HepG2 (cell line): Measurements from ENCODE around the gene RAP1GAP2. TPM values are rescaled to one million over a fixed set of nuclear protein-coding genes. Genes with fewer than 3 reads are reported as not detected.

Experiments
- ATAC-seq: fragments of 200-7000 bp; cut with Tn5 transposase; 3 replicates; pipeline ENCODE4 v1.9.1; 2020; ENCODE audit warnings: mild to moderate bottlenecking, moderate library complexity
- BruUV-seq: library from RNA; stranded (reverse); fragments of 400-500 nt; replicated peaks from 2 replicates; lab custom pipeline; 2021; lab: Mats Ljungman, UMichigan
- CTCF ChIA-PET: fragments of 300-600 bp; formaldehyde crosslinking; extraction: SDS; loops from one replicate; lab custom pipeline; 2021; ENCODE audit warnings: low total read pairs, inconsistent platforms, low intra/inter-chr PET ratio; lab: Yijun Ruan, JAX
- POLR2A ChIA-PET: fragments of 350-600 bp; sonication (Branson Sonifier 250); formaldehyde crosslinking; loops from one replicate; lab custom pipeline; 2020; ENCODE audit warnings: antibody characterized with exemption, inconsistent platforms; lab: Yijun Ruan, JAX
- DNase-seq: peaks from one replicate; pipeline ENCODE4 v3.0.0-alpha.2; 2015; ENCODE audit warnings: low spot score
- FAIRE-seq: peaks from 3 replicates; lab custom pipeline; 2011; peaks lifted over from hg19 to GRCh38; lab: Jason Lieb, UNC
- H2AFZ ChIP-seq: one replicate; pipeline ENCODE4 v1.6.1; 2011; ENCODE audit warnings: low read length, inconsistent platforms
- H3K27ac ChIP-seq: fragments of 300-600 bp; 3 replicates; pipeline ENCODE4 v1.8.0; 2011; ENCODE audit warnings: mixed run types, mild to moderate bottlenecking, mixed read lengths, low read length, inconsistent platforms; ENCODE audit not compliant: insufficient read depth; ENCODE audit errors: extremely low read length
- H3K27me3 ChIP-seq, 2 experiments: fragments of 200-600 bp in 1 of 2; 2 replicates in 1 of 2; 3 replicates in 1 of 2; pipeline versions ENCODE4 v1.6.0 to v1.8.0; 2011; ENCODE audit warnings: low read length in 2 of 2, mild to moderate bottlenecking in 2 of 2, moderate library complexity in 2 of 2, inconsistent platforms in 1 of 2; ENCODE audit not compliant: insufficient read depth in 2 of 2, control insufficient read depth in 1 of 2
- H3K36me3 ChIP-seq, 2 experiments: fragments of 200-600 bp in 1 of 2; replicated peaks in 1 of 2; 2 replicates in 1 of 2; 3 replicates in 1 of 2; pipeline versions ENCODE4 v1.5.1 to v1.8.0; 2011; ENCODE audit warnings: low read length in 2 of 2, inconsistent platforms in 1 of 2; ENCODE audit not compliant: insufficient read depth in 2 of 2, control insufficient read depth in 1 of 2
- H3K4me1 ChIP-seq: 2 replicates; pipeline ENCODE4 v1.5.1; 2012; ENCODE audit warnings: low read length, inconsistent platforms; ENCODE audit not compliant: insufficient read depth
- H3K4me2 ChIP-seq: 2 replicates; pipeline ENCODE4 v1.6.0; 2011; ENCODE audit warnings: low read depth, low read length, inconsistent platforms
- H3K4me3 ChIP-seq, 3 experiments: fragments of 200-600 bp in 1 of 3; sonication (generic), shearing (Covaris generic) in 1 of 3; replicated peaks in 1 of 3; 2 replicates each; pipeline ENCODE4 v1.5.1; 2011 to 2016; ENCODE audit warnings: low read length in 3 of 3, inconsistent platforms in 2 of 3, low read depth in 2 of 3, mild to moderate bottlenecking in 2 of 3, control low read depth in 1 of 3, mixed read lengths in 1 of 3; ENCODE audit not compliant: insufficient read depth in 1 of 3
- H3K79me2 ChIP-seq: one replicate; pipeline ENCODE4 v1.6.1; 2011; ENCODE audit warnings: low read length, inconsistent platforms; ENCODE audit not compliant: insufficient read depth
- H3K9ac ChIP-seq: 2 replicates; pipeline ENCODE4 v1.6.0; 2011; ENCODE audit warnings: mild to moderate bottlenecking, low read depth, low read length, inconsistent platforms; ENCODE audit not compliant: insufficient read depth
- H3K9me3 ChIP-seq: 2 replicates; pipeline ENCODE4 v1.5.1; 2012; ENCODE audit warnings: mild to moderate bottlenecking, low read length
- H4K20me1 ChIP-seq: 2 replicates; pipeline ENCODE4 v1.6.0; 2011; ENCODE audit warnings: inconsistent platforms, mild to moderate bottlenecking, low read length, moderate library complexity; ENCODE audit not compliant: insufficient read depth
- DNMT3B ChIP-seq: conservative IDR thresholded peaks from 2 replicates; pipeline ENCODE4 v1.6.1; 2016; ENCODE audit warnings: missing biosample characterization, control low read depth
- HMG20A ChIP-seq: IDR thresholded peaks from 2 replicates; pipeline ENCODE4 v1.6.1; 2016; ENCODE audit warnings: borderline replicate concordance
- PHF8 ChIP-seq: sonication (generic); formaldehyde crosslinking; IDR thresholded peaks from 2 replicates; pipeline ENCODE4 v1.5.0; 2020; ENCODE audit warnings: missing genetic modification reagents
- RNF2 ChIP-seq: fragments of 450-650 bp; conservative IDR thresholded peaks from 2 replicates; pipeline ENCODE4 v1.6.1; 2016; ENCODE audit warnings: low read depth
- ZNF326 ChIP-seq: sonication (generic); formaldehyde crosslinking; IDR thresholded peaks from 2 replicates; pipeline ENCODE4 v1.4.0; 2020; ENCODE audit warnings: missing genetic modification reagents, borderline replicate concordance
- ZNF460 ChIP-seq: sonication (generic); formaldehyde crosslinking; IDR thresholded peaks from 2 replicates; pipeline ENCODE4 v1.5.1; 2020; ENCODE audit warnings: missing genetic modification reagents, mild to moderate bottlenecking, borderline replicate concordance
- ZNF589 ChIP-seq: sonication (generic); formaldehyde crosslinking; conservative IDR thresholded peaks from 2 replicates; pipeline ENCODE4 v1.8.0; 2022; ENCODE audit warnings: mild to moderate bottlenecking, moderate library complexity, missing genetic modification reagents
- ZNF83 ChIP-seq: sonication (generic); formaldehyde crosslinking; IDR thresholded peaks from 2 replicates; pipeline ENCODE4 v1.4.0; 2020; ENCODE audit warnings: missing genetic modification reagents, mild to moderate bottlenecking, borderline replicate concordance
- WGBS: methylation state at CpG from one replicate; pipeline ENCODE4 v1.1.6; 2017; ENCODE audit warnings: low lambda C conversion rate; 5-methylcytosine and 5-hydroxymethylcytosine counted together
- in situ Hi-C: cut with HindIII; loops from 2 replicates; pipeline ENCODE4 v1.10.0; 2017; ENCODE audit warnings: low pct_unique_long_range_greater_than_20kb; ENCODE audit not compliant: extremely low pct_ligation_motif_present
- intact Hi-C: fragments of 100-400 bp; cut with micrococcal nuclease; formaldehyde crosslinking; loops from one replicate; pipeline ENCODE4 v1.10.0; 2022; ENCODE audit not compliant: unreplicated experiment
- polyA plus RNA-seq, 8 experiments: library from polyadenylated mRNA; depleted of rRNA in 3 of 8; stranded (reverse) in 7 of 8; unstranded in 1 of 8; fragments of >200 nt; fragmentation: Illumina TruSeq in 4 of 8; extraction: Trizol in 4 of 8; gene quantifications; 2 replicates each; pipeline versions ENCODE4 v1.2.1 to v1.2.3, GENCODE V29; 2011 to 2016; ENCODE audit warnings: low read depth in 4 of 8, missing spikeins in 1 of 8, mixed read lengths in 1 of 8; ENCODE audit not compliant: insufficient read depth in 1 of 8
- total RNA-seq, 5 experiments: library from RNA; depleted of rRNA; stranded (reverse); fragments of >200 nt; fragmentation: Illumina TruSeq; extraction: Trizol; gene quantifications; 2 replicates each; pipeline ENCODE4 v1.2.3, GENCODE V29; 2016; ENCODE audit warnings: low read depth in 1 of 5
- TF ChIP-seq, protein P1 (sequence below): sonication (generic); formaldehyde crosslinking; IDR thresholded peaks from 2 replicates; pipeline ENCODE4 v1.5.0; 2020; ENCODE audit warnings: mild to moderate bottlenecking, missing genetic modification reagents
- TF ChIP-seq, protein P2 (sequence below): sonication (generic); formaldehyde crosslinking; IDR thresholded peaks from 2 replicates; pipeline ENCODE4 v1.4.0; 2020; ENCODE audit warnings: low read depth, mild to moderate bottlenecking, missing genetic modification reagents

RAP1GAP2 gene
- total and polyA plus RNA-seq, 2 of the 13 experiments (the other 11 are each of a cell fraction or from before 2014, with no cell fraction given) = 10.9 to 12.0 TPM

DNA sequence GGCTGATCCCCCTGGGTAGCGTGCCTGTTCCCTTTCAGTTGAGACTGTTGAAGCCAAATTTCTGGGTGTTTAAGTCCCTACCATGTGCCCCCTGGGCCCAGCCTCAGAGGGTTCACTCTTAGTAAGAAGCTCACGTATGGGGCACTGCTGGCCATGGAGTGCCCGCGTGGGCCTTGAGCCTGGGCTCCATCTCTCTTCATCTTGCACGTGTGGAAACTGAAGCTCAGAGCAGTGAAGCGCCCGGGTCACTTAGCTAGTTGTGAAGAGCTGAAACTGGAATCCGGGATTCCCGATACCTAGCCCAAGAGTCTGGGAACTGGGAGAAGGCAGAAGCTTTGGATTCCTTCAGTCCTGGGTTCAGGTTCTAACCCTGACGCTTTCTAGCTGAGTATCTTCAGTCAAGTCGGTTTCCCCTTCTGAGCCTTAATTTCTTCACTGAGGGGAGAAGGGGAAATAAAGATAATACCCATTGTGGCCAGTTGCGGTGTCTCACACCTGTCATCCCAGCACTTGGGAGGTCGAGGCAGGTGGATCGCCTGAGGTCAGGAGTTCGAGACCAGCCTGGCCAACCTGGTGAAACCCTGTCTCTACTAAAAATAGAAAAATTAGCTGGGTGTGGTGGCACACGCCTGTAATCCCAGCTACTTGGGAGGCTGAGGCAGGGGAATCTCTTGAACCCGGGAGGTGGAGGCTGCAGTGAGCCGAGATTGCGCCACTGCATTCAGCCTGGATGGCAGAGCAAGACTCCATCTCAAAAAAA lies 163.3 kb downstream of the RAP1GAP2 start:
- Histone ChIP-seq H3K9me3 (no peaks in the 10 kb centered on the region), H3K4me3 (no peak overlapping the region), H3K27me3 (no peaks in the 10 kb centered on the region), H2AFZ (no peak overlapping the region), H3K4me1 (peaks cover 48% of the 10 kb centered on the region), H3K79me2 (no peaks in the 10 kb centered on the region), H3K27ac (no peak overlapping the region), H3K36me3 (no peaks in the 10 kb centered on the region), H4K20me1 (no peaks in the 10 kb centered on the region), H3K9ac (no peak overlapping the region), H3K4me2 (peak overlapping the region; percentile 80; the same call in 1 of the 2 replicates)
- ChIA-PET POLR2A (interaction anchor here (2.6 kb wide), 1 partner anchor 16 kb away, joined by 30 read pairs; no protein-coding TSS in a partner anchor), CTCF (no interaction called here)
- ATAC-seq (no peak), DNase-seq (no peak), FAIRE-seq (no peak)
- peak; percentile 80; the same call in 1 of the 2 replicates for TF ChIP-seq ZNF460
- TF ChIP-seq, protein P1, sequence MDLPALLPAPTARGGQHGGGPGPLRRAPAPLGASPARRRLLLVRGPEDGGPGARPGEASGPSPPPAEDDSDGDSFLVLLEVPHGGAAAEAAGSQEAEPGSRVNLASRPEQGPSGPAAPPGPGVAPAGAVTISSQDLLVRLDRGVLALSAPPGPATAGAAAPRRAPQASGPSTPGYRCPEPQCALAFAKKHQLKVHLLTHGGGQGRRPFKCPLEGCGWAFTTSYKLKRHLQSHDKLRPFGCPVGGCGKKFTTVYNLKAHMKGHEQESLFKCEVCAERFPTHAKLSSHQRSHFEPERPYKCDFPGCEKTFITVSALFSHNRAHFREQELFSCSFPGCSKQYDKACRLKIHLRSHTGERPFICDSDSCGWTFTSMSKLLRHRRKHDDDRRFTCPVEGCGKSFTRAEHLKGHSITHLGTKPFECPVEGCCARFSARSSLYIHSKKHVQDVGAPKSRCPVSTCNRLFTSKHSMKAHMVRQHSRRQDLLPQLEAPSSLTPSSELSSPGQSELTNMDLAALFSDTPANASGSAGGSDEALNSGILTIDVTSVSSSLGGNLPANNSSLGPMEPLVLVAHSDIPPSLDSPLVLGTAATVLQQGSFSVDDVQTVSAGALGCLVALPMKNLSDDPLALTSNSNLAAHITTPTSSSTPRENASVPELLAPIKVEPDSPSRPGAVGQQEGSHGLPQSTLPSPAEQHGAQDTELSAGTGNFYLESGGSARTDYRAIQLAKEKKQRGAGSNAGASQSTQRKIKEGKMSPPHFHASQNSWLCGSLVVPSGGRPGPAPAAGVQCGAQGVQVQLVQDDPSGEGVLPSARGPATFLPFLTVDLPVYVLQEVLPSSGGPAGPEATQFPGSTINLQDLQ (CRISPR knock-in tag) = no peak
- 76% methylated on average over 13 of the region's 19 CpGs for WGBS
- intact Hi-C loops = no loop called here
- BruUV-seq = TSS peak; percentile 71
- in situ Hi-C loops = no loop called here

DNA sequence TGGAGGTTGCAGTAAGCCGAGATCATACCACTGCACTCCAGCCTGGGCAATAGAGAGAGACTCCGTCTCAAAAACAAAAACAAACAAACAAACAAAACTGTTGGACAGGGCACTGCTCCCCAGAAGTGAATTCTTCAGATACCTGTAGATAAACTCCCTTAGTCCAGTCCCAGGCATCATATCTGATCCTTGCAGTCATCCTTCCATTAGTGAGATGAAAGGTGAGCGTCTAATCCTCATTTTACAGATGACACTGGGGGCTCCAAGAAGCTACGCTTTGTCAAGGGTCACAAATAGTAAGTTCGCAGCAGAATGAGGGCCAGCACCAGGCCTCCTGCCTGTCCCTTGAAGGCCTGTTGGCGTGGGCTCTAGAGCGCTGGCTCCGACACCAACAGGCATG lies 165.2 kb downstream of the RAP1GAP2 start:
- DNase-seq = no peak
- Histone ChIP-seq H2AFZ (no peak overlapping the region), H3K9me3 (no peaks in the 10 kb centered on the region), H3K4me1 (peaks cover 30% of the 10 kb centered on the region), H3K4me3 (no peak overlapping the region), H3K4me2 (no peak overlapping the region), H3K36me3 (no peaks in the 10 kb centered on the region), H3K79me2 (no peaks in the 10 kb centered on the region), H3K27me3 (no peaks in the 10 kb centered on the region), H4K20me1 (no peaks in the 10 kb centered on the region), H3K27ac (no peak overlapping the region), H3K9ac (no peak overlapping the region)
- ChIA-PET CTCF (no interaction called here), POLR2A (no interaction called here)
- FAIRE-seq = no peak
- intact Hi-C loops = no loop called here
- in situ Hi-C loops = no loop called here
- no TSS peak for BruUV-seq
- ATAC-seq = no peak
- WGBS = 93% methylated on average over 8 of the region's 8 CpGs
- TF ChIP-seq ZNF589 (CRISPR knock-in tag) (no peak), RNF2 (no peak), ZNF83 (CRISPR knock-in tag) (no peak), PHF8 (CRISPR knock-in tag) (no peak), HMG20A (CRISPR knock-in tag) (no peak), DNMT3B (CRISPR knock-in tag) (no peak), ZNF326 (no peak)
- TF ChIP-seq, protein P2, sequence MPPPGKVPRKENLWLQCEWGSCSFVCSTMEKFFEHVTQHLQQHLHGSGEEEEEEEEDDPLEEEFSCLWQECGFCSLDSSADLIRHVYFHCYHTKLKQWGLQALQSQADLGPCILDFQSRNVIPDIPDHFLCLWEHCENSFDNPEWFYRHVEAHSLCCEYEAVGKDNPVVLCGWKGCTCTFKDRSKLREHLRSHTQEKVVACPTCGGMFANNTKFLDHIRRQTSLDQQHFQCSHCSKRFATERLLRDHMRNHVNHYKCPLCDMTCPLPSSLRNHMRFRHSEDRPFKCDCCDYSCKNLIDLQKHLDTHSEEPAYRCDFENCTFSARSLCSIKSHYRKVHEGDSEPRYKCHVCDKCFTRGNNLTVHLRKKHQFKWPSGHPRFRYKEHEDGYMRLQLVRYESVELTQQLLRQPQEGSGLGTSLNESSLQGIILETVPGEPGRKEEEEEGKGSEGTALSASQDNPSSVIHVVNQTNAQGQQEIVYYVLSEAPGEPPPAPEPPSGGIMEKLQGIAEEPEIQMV (CRISPR knock-in tag) = no peak
